CD4-positive, alpha-beta T cell treated with Interleukin-17A for 4 hours (primary cell): ENCODE measurements around the gene ARHGEF10L.
"Not testable (repeated sequence)": the region's sequence is repeated elsewhere in the genome, so short reads cannot be mapped to it uniquely, and the experiment has no call there.

Experiments
- DNase-seq: peaks from one replicate; pipeline ENCODE4 v3.0.0-alpha.2; 2020; ENCODE audit warnings: mixed read lengths

Gene ARHGEF10L

DNA sequence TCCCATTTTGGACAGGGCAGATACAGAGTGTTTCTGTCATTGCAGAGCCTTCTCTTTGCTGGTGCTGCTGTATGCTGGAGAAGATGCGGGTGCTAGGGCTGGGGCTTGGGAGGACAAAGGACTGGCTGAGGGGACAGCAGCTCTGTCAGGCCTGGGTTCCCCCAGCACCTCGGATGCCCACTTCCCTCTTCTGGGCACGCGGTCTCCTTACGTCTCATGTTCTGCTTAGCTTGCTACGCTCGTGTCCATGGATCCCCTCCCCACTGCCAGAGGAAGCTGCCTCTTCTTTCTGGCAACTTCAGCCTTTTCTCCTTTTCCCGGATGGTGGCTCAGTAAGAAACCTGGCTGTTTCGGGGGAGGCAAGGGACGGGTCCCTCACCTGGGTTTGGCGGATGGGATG is 75.7 kb downstream of the ARHGEF10L start:
- DNase-seq, result no peak

GRCh38 chr1:17615959-17616358 is 76.5 kb downstream of the ARHGEF10L start:
- DNase-seq, result no peak

- DNase-seq, result no peak
These were observed 77.3 kb downstream of the ARHGEF10L start for GRCh38 chr1:17616731-17617279.

- no peak for DNase-seq
These were observed 78.5 kb downstream of the ARHGEF10L start for GRCh38 chr1:17617787-17618557.

DNA sequence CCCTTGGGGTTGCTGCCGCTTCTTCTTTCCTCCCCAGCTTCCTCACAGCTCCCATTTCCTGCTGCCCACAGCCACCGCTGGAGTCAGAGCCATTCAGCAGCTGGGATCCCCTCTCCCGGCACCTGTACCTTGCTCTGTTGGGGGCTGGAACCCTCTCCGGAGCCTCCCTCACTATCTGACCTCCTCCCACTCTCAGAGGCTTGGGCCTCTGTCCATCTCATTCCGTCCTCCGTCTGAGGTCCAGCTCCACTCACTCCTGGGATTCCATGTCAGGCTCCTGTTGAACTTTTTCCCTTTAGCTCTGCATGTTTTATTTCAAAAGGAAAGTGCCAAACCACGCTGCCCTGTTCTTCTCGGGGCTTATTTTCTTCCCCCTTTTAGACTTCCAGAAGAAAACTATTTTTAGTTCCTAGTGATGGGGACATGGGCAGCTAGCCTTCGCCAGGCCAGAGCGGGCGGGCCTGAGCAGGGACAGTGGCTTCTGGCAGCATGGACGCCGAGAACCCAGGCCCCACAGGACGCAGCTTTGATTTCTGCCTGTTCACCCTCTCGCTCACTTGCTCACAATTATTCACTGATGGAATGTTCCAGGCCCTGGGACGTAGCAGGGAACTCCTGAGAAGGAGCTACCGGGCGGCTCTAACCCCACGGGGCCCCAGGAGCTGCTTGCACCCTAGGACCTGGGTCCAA is 79.2 kb downstream of the ARHGEF10L start:
- DNase-seq, result no peak

- no peak for DNase-seq
These were observed 81.0 kb downstream of the ARHGEF10L start for GRCh38 chr1:17620448-17620847.

GRCh38 chr1:17621691-17622090 is 82.2 kb downstream of the ARHGEF10L start:
- DNase-seq, result no peak

- DNase-seq, result no peak
These were observed 83.3 kb downstream of the ARHGEF10L start for GRCh38 chr1:17622823-17623222.

GRCh38 chr1:17624611-17625233 is 85.2 kb downstream of the ARHGEF10L start:
- DNase-seq, result no peak

GRCh38 chr1:17627239-17628052 is 87.9 kb downstream of the ARHGEF10L start:
- DNase-seq, result no peak

DNA sequence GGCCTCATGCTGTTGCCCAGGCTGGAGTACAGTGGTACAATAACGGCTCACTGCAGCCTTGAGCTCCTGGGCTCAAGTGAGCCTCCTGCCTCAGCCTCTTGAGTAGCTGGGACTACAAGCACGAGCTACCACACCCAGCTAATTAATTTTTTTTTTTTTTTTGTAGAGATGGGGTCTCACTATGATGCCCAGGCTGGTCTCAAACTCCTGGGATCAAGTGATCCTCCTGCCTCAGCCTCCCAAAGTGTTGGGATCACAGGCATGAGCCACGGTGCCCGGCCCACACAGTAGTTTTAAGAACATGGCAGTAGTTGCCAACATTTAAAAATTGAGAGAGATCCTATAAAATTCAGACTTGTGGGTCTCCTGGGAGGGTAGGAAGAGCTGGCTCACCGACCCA is 89.5 kb downstream of the ARHGEF10L start:
- DNase-seq, result not testable (repeated sequence)

DNA sequence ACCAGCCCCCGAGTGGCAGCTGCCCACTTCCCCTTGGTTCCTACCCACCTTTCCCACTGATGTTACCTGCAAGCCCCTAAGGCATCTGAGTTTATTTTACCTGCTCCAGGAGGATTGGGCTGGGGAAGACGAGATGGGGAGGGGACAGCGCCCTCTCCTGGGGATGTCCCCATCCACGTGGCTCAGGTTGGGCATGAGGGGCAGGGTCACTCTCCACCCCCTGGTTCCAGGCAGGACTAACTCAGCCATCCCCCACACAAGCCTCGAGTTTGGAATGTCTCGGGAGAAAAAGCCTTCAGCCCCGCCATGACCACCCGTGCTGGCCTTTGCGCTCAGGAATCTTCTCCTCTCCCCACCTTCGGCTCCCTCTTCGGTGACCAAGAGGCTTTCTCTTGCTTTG is 90.0 kb downstream of the ARHGEF10L start:
- no peak for DNase-seq

- no peak for DNase-seq
These were observed 90.7 kb downstream of the ARHGEF10L start for GRCh38 chr1:17630048-17630830.

DNA sequence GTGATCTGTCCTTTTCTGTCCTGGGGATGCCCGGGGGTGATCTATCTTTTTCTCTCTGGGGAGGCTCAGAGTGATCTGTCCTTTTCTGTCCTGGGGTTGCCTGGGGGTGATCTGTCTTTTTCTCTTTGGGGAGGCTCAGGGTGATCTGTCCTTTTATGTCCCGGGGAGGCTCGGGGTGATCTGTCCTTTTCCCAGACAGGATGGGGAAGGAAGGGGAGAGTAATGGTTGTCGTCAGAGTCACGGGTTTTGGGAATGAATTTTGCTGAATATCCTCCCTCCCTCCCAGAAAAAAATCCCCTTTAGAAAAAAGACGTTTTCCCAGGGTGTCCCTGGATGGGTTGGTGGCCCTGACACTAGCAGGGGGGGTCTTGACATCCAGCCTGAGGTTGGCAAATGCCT is 91.5 kb downstream of the ARHGEF10L start:
- no peak for DNase-seq

- DNase-seq, result no peak
These were observed 91.9 kb downstream of the ARHGEF10L start for GRCh38 chr1:17631410-17631809.

DNA sequence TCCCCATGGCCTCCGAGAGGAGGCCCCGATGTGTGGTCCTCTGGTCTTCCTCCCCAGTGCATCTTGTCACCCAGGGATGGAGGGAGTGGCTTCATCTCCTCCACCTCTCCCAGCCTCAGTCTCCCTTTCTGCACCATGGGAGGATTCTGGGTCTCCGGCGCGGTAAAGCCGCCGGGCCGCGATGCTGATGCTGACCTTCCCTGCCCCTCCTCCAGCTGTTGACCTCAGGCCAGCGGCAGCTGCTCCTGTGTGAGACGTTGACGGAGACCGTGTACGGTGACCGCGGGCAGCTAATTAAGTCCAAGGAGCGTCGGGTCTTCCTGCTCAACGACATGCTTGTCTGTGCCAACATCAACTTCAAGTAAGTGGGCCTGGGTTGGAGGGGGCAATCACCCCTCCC is 92.6 kb downstream of the ARHGEF10L start:
- DNase-seq, result no peak

DNA sequence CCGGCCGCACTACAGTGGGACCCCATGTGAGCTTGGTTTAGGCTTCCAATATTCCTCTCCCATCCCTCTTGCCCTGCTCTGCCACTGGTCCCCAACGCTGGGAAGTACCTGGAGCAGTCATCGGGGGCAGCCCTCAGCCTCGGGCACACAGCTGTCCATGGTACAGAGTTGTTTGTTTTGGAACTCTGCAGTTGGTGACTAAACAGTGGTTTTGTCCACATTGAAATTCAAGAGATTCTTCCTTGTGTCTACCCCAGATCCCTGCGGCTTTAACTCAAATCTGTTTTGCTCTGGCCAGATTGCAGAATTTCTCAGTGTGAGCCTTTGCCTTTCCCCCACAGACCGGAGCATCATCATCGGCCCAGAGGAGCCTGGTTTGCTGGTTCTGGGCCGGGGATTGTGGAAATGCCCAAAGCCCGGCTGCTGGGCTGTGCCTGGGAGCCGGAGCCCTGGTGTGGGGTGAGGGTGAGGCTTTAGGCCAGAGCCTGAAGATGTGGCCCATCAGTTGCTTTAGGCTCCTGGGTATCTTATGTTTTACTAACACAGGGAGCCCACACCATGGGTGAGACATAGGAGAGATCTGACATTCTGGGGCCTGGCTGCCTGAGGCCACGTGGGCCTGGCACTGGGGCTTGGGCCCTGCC is 93.2 kb downstream of the ARHGEF10L start:
- no peak for DNase-seq

DNA sequence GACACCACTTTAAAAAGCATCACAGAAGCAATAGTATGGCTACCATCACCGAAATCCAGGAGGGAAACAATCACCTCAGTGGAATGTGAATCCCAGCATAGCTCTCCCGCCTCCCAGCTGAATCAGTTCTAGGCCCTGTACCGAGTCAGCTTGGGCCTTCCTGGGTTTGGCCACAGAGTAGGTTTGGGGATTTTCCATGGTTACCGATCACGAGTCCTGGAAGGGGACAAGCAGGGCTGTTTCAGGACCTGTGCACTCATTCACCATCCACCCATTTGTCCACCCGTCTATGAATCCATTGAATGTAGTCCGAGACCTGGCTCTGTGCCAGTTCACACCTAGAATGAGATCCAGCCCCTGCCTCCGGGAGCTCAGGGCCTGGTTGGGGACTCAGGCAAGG is 94.2 kb downstream of the ARHGEF10L start:
- no peak for DNase-seq

GRCh38 chr1:17635276-17635675 is 95.8 kb downstream of the ARHGEF10L start:
- DNase-seq, result no peak

- DNase-seq, result no peak
These were observed 96.3 kb downstream of the ARHGEF10L start for GRCh38 chr1:17635811-17636210.

DNA sequence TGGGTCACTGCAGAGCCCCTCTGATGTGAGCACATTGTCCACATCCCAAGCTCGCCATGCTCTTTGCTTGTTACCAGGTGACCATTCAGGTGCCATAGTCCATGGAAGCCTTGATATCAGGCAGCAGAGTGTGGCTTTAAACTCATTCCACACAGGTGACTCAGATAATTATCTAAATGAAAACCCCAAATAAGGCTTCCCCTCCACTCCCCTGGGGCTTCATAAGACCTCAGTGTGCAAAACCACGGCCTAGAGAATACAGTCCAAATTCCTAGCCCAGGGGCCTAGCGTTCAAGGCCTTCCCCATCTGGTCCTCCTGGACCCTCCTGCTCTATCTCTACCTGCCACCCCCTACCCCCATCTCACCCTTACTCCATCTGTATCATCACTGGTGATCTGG is 97.1 kb downstream of the ARHGEF10L start:
- DNase-seq, result no peak
